Measurements from ENCODE around the gene PRKCE. TPM values are rescaled to one million over a fixed set of nuclear protein-coding genes. Genes with fewer than 3 reads are reported as not detected.

Gene PRKCE
- total and polyA plus RNA-seq, 2 donors (not counting 3 experiments of a cell fraction or from before 2014, with no cell fraction given) = 27.9 to 33.9 TPM

DNA sequence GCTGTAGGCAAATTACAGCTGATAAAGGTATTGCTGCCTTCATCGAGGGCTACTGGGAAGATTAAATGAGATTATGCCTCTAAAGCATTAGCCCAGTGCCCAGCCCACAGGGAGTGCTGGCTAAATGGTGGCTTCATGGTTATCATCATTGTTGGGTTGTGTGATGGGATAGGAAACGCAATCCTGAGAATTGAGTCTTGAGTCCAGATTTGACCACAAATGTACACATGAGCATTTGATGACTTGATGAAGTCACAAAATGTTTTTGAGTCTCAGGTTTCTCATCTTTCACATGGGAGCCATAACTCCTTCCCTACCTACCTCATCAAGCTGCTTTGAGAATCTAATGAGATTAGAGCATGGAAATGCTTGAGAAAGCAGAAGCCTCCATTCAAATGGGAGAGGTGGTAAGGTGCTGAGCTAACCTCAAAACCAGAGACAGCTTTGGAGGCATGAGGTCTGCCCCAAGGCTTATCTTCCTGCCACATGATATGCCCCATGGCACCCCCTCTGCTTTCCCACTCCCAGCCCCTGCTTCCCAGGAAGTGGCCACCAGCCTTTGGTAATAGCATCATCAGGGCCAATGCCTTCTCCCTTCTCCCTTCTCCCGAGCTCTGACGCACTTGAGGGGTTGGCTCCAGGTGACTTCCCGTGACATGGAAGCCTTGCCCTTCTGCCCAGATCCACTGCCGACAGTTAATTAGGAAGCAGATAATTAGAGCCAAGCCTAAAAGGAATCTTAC is 496.3 kb downstream of the PRKCE start:
- Histone ChIP-seq H3K4me2 (ENCODE audit: insufficient read depth, low read length) (no peak overlapping the region), H2AFZ (ENCODE audit: low read depth, low read length) (no peak overlapping the region), H3K9me1 (replicated peaks; ENCODE audit: control insufficient read depth, extremely low read depth, insufficient read depth, low read length) (no peaks in the 10 kb centered on the region), H3K27me3 (ENCODE audit: control insufficient read depth in 2 of 2, insufficient read depth in 2 of 2, low read length in 2 of 2) (no peaks in the 10 kb centered on the region), H3K4me3 (replicated peaks in 1 of 3; ENCODE audit: insufficient read depth in 1 of 3, low read depth in 1 of 3, low read length in 3 of 3) (no peak overlapping the region), H3K9ac (replicated peaks; ENCODE audit: extremely low read depth, insufficient read depth, low read length) (no peak overlapping the region), H3K36me3 (ENCODE audit: control insufficient read depth in 2 of 2, extremely low read depth in 1 of 2, insufficient read depth in 2 of 2, low read length in 2 of 2) (peaks cover 3 to 19% of the 10 kb centered on the region in 2 experiments), H3K9me3 (replicated peaks; ENCODE audit: control insufficient read depth, insufficient read depth, low read length) (no peaks in the 10 kb centered on the region), H3K27ac (ENCODE audit: insufficient read depth, low read depth, low read length) (no peak overlapping the region), H3K4me1 (ENCODE audit: control insufficient read depth, extremely low read depth, insufficient read depth, low read length) (peaks cover 8% of the 10 kb centered on the region), H3K79me2 (ENCODE audit: control insufficient read depth, insufficient read depth, low read length) (no peaks in the 10 kb centered on the region), H4K20me1 (replicated peaks; ENCODE audit: control insufficient read depth, extremely low read depth, insufficient read depth, low read length) (no peaks in the 10 kb centered on the region)
- TF ChIP-seq FOS (IDR thresholded peaks at IDR 0.05; ENCODE audit: borderline replicate concordance, insufficient read depth, low read length) (no peak), POLR2AphosphoS5 (IDR thresholded peaks at IDR 0.05; ENCODE audit: insufficient read depth, low read depth, low read length) (no peak), JUN (IDR thresholded peaks at IDR 0.05; ENCODE audit: borderline replicate concordance, insufficient read depth, insufficient read length, low read depth) (no peak), EZH2 (IDR thresholded peaks at IDR 0.05; ENCODE audit: borderline replicate concordance, low read depth, low read length, severe bottlenecking) (no peak), POLR2A (IDR thresholded peaks at IDR 0.05; ENCODE audit: low read depth, low read length) (no peak), GATA2 (IDR thresholded peaks at IDR 0.05; ENCODE audit: insufficient read depth, insufficient read length, low read depth, low read length) (no peak), MYC (IDR thresholded peaks at IDR 0.05; ENCODE audit: low read depth, low read length) (no peak)
- TF ChIP-seq, protein P1, sequence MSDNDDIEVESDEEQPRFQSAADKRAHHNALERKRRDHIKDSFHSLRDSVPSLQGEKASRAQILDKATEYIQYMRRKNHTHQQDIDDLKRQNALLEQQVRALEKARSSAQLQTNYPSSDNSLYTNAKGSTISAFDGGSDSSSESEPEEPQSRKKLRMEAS (IDR thresholded peaks at IDR 0.05; ENCODE audit: insufficient read depth, insufficient read length) = no peak
- TF ChIP-seq, protein P2, sequence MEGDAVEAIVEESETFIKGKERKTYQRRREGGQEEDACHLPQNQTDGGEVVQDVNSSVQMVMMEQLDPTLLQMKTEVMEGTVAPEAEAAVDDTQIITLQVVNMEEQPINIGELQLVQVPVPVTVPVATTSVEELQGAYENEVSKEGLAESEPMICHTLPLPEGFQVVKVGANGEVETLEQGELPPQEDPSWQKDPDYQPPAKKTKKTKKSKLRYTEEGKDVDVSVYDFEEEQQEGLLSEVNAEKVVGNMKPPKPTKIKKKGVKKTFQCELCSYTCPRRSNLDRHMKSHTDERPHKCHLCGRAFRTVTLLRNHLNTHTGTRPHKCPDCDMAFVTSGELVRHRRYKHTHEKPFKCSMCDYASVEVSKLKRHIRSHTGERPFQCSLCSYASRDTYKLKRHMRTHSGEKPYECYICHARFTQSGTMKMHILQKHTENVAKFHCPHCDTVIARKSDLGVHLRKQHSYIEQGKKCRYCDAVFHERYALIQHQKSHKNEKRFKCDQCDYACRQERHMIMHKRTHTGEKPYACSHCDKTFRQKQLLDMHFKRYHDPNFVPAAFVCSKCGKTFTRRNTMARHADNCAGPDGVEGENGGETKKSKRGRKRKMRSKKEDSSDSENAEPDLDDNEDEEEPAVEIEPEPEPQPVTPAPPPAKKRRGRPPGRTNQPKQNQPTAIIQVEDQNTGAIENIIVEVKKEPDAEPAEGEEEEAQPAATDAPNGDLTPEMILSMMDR (IDR thresholded peaks at IDR 0.05; ENCODE audit: extremely low read depth in 1 of 2, insufficient read depth in 1 of 2, low read depth in 1 of 2, low read length in 2 of 2) = no peak
- no TSS peak for BruUV-seq (replicated peaks)
- DNase-seq (ENCODE audit: low read depth, low spot score) = no peak
- POLR2A ChIA-PET = no interaction called here
- dilution Hi-C loops (cut with MboI; ENCODE audit: extremely low pct_ligation_motif_present, low sequenced_read_pairs) (no loop called here), intact Hi-C loops (cut with micrococcal nuclease) (no loop called here)
- FAIRE-seq = no peak
- CTCF ChIA-PET = no interaction called here
